Parathyroid adenoma (tissue), 2 donors: ENCODE measurements around the gene VCX3B.
"Not testable (repeated sequence)": the region's sequence is repeated elsewhere in the genome, so short reads cannot be mapped to it uniquely, and the experiment has no call there.

ENCODE experiments used
- H2AFZ ChIP-seq: fragments of 300-600 bp; sonication (generic); one replicate; pipeline ENCODE4 v1.7.0; 2017; ENCODE audit warnings: antibody characterized with exemption, mild to moderate bottlenecking
- H3K27ac ChIP-seq: fragments of 300-600 bp; sonication (generic); one replicate; pipeline ENCODE4 v1.7.0; 2017
- H3K27me3 ChIP-seq: fragments of 300-600 bp; sonication (generic); one replicate; pipeline ENCODE4 v1.7.0; 2017; ENCODE audit warnings: low read length; ENCODE audit not compliant: control insufficient read depth, insufficient read depth
- H3K36me3 ChIP-seq: fragments of 300-600 bp; sonication (generic); one replicate; pipeline ENCODE4 v1.7.0; 2017; ENCODE audit warnings: low read length; ENCODE audit not compliant: control insufficient read depth, insufficient read depth
- H3K4me1 ChIP-seq: fragments of 300-600 bp; sonication (generic); one replicate; pipeline ENCODE4 v1.7.0; 2017; ENCODE audit warnings: control low read depth
- H3K4me2 ChIP-seq: fragments of 300-600 bp; sonication (generic); one replicate; pipeline ENCODE4 v1.7.0; 2017; ENCODE audit warnings: low read length
- H3K4me3 ChIP-seq: fragments of 300-600 bp; sonication (generic); one replicate; pipeline ENCODE4 v1.7.0; 2017; ENCODE audit warnings: low read depth, low read length
- H3K79me2 ChIP-seq: fragments of 300-600 bp; sonication (generic); one replicate; pipeline ENCODE4 v1.7.0; 2017; ENCODE audit warnings: control low read depth
- H3K9ac ChIP-seq: fragments of 300-600 bp; sonication (generic); one replicate; pipeline ENCODE4 v1.7.0; 2017; ENCODE audit warnings: mild to moderate bottlenecking
- H3K9me3 ChIP-seq: fragments of 300-600 bp; sonication (generic); one replicate; pipeline ENCODE4 v1.7.0; 2017; ENCODE audit warnings: low read length; ENCODE audit not compliant: control insufficient read depth
- TF ChIP-seq, protein P1 (sequence below): fragments of 300-600 bp; sonication (generic); IDR thresholded peaks from one replicate; pipeline ENCODE4 v1.7.0; 2017; ENCODE audit warnings: antibody characterized with exemption, mild to moderate bottlenecking
- donor health status: primary hyperparathyroidism.

VCX3B gene

GRCh38 chrX:8432396-8432795 lies 32.2 kb upstream of the VCX3B start:
- TF ChIP-seq, protein P1, sequence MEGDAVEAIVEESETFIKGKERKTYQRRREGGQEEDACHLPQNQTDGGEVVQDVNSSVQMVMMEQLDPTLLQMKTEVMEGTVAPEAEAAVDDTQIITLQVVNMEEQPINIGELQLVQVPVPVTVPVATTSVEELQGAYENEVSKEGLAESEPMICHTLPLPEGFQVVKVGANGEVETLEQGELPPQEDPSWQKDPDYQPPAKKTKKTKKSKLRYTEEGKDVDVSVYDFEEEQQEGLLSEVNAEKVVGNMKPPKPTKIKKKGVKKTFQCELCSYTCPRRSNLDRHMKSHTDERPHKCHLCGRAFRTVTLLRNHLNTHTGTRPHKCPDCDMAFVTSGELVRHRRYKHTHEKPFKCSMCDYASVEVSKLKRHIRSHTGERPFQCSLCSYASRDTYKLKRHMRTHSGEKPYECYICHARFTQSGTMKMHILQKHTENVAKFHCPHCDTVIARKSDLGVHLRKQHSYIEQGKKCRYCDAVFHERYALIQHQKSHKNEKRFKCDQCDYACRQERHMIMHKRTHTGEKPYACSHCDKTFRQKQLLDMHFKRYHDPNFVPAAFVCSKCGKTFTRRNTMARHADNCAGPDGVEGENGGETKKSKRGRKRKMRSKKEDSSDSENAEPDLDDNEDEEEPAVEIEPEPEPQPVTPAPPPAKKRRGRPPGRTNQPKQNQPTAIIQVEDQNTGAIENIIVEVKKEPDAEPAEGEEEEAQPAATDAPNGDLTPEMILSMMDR = no peak
- no peaks in the 10 kb centered on the region for H3K79me2 ChIP-seq
- H3K4me3 ChIP-seq = no peak overlapping the region
- H3K36me3 ChIP-seq = no peaks in the 10 kb centered on the region
- H3K4me1 ChIP-seq = no peaks in the 10 kb centered on the region
- no peaks in the 10 kb centered on the region for H3K27me3 ChIP-seq
- H2AFZ ChIP-seq = no peak overlapping the region
- H3K4me2 ChIP-seq = no peak overlapping the region
- H3K27ac ChIP-seq = no peak overlapping the region
- H3K9ac ChIP-seq = no peak overlapping the region
- no peaks in the 10 kb centered on the region for H3K9me3 ChIP-seq

DNA sequence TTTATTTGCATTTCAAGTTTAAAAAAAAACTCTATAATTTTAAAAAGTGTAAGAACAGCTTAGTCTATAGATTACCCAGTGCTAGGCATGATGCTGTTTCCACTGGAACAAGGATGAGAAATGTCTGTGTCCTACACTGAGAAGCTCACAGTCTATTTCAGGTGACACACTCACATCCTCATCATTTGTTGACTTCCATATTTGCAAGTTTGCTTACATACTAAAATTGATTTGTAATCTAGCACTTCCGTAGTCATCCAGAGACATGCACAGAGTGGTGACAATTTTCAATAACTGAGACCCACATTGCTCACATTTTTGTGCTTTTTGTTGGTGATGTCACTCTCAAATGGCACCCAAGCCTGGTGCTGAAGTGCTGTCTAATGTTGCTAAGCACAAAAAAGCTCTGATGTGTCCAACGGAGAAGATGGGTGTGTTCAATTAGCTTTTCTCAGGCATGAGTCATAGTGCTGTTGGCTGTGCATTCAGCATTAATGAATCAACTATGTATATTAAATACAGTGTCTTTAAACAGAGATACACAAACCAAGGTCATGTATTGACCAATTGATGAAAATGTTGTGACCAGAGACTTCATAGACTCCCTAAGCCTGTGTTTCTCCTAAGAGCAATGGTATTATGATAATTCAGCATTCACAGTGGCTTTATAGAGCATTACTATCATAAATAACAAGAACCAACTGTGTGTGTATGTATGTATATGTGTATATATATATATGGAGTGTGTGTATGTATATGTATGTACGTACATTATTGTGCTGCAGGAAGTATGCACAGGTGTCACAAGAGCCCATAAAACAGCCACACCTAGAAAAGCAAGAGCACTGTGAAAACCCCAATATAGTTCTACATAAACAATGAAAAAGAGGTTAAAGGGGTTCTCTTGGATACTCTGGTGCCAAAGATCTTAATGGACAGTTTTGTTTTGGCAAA lies 31.2 kb upstream of the VCX3B start:
- TF ChIP-seq, protein P1 = no peak
- Histone ChIP-seq H3K4me1 (no peaks in the 10 kb centered on the region), H3K27me3 (no peaks in the 10 kb centered on the region), H3K9me3 (no peaks in the 10 kb centered on the region), H3K4me3 (no peak overlapping the region), H3K79me2 (no peaks in the 10 kb centered on the region), H3K36me3 (no peaks in the 10 kb centered on the region), H3K27ac (no peak overlapping the region), H3K4me2 (no peak overlapping the region), H2AFZ (no peak overlapping the region), H3K9ac (no peak overlapping the region)

GRCh38 chrX:8447368-8447767 lies 17.3 kb upstream of the VCX3B start:
- no peak overlapping the region for H3K4me3 ChIP-seq

DNA sequence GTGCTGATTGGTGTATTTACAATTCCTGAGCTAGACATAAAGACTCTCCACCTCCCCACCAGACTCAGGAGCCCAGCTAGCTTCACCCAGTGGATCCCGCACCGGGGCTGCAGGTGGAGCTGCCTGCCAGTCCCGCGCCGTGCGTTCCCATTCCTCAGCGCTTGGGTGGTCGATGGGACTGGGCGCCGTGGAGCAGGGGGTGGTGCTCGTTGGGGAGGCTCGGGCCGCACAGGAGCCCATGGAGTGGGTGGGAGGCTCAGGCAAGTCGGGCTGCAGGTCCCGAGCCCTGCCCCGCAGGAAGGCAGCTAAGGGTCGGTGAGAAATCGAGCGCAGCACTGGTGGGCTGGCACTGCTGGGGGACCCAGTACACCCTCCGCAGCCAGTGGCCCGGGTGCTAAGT lies 12.3 kb upstream of the VCX3B start:
- H3K4me3 ChIP-seq, H3K9me3 ChIP-seq, H3K4me1 ChIP-seq, H3K9ac ChIP-seq, H3K36me3 ChIP-seq, H3K79me2 ChIP-seq, H2AFZ ChIP-seq, H3K4me2 ChIP-seq, H3K27ac ChIP-seq, H3K27me3 ChIP-seq: not testable (repeated sequence)

More at GRCh38 chrX:8447368-8447767, 17.3 kb upstream of the VCX3B start:
- Histone ChIP-seq H3K27me3 (no peaks in the 10 kb centered on the region), H3K9ac (no peak overlapping the region), H3K27ac (no peak overlapping the region), H3K79me2 (no peaks in the 10 kb centered on the region), H3K4me2 (no peak overlapping the region), H2AFZ (no peak overlapping the region), H3K4me1 (no peaks in the 10 kb centered on the region), H3K9me3 (no peaks in the 10 kb centered on the region), H3K36me3 (no peaks in the 10 kb centered on the region)
- TF ChIP-seq, protein P1 = no peak

- Histone ChIP-seq H3K4me3 (no peak overlapping the region), H3K27me3 (no peaks in the 10 kb centered on the region), H2AFZ (no peak overlapping the region), H3K36me3 (no peaks in the 10 kb centered on the region), H3K9ac (no peak overlapping the region), H3K4me2 (no peak overlapping the region), H3K27ac (no peak overlapping the region), H3K4me1 (no peaks in the 10 kb centered on the region), H3K9me3 (no peaks in the 10 kb centered on the region), H3K79me2 (no peaks in the 10 kb centered on the region)
- TF ChIP-seq, protein P1 = no peak
Observed at GRCh38 chrX:8453611-8454010, 11.0 kb upstream of the VCX3B start.
